IMR-90 (cell line): ENCODE data around the gene CLK3. TPM values are rescaled to one million over a fixed set of nuclear protein-coding genes. Genes with fewer than 3 reads are reported as not detected.

Source experiments
- ATAC-seq: fragments of 200-7000 bp; cut with Tn5 transposase; 2 replicates; pipeline ENCODE4 v1.9.1; 2020; ENCODE audit warnings: low read depth, mild to moderate bottlenecking, moderate library complexity
- BruUV-seq: library from RNA; stranded (reverse); fragments of 400-500 nt; replicated peaks from 2 replicates; lab custom pipeline; 2021; lab: Mats Ljungman, UMichigan
- CTCF ChIA-PET: fragments of 300-600 bp; formaldehyde crosslinking; extraction: SDS; loops from one replicate; lab custom pipeline; 2021; ENCODE audit warnings: antibody characterized with exemption; lab: Yijun Ruan, JAX
- POLR2A ChIA-PET: fragments of 300-600 bp; sonication (Branson Sonifier 250); formaldehyde crosslinking; loops from one replicate; lab custom pipeline; 2022; ENCODE audit warnings: antibody characterized with exemption; ENCODE audit not compliant: unreplicated experiment; lab: Charles Lee
- DNase-seq: peaks from one replicate; pipeline ENCODE4 v3.0.0; 2013
- H2AFZ ChIP-seq: replicated peaks from 2 replicates; pipeline ENCODE3; 2013; ENCODE audit warnings: low read length, mild to moderate bottlenecking; ENCODE audit not compliant: poor library complexity
- H2AK5ac ChIP-seq: 2 replicates; pipeline ENCODE4 v1.6.1; 2013; ENCODE audit warnings: low read depth, low read length, inconsistent platforms
- H2AK9ac ChIP-seq: replicated peaks from 2 replicates; pipeline ENCODE3; 2013; ENCODE audit warnings: mild to moderate bottlenecking, low read depth, low read length, moderate library complexity; ENCODE audit not compliant: poor library complexity
- H2BK120ac ChIP-seq: 2 replicates; pipeline ENCODE4 v1.6.1; 2013; ENCODE audit warnings: low read depth, low read length, inconsistent platforms
- H2BK15ac ChIP-seq: 3 replicates; pipeline ENCODE4 v1.6.1; 2013; ENCODE audit warnings: low read depth, low read length, inconsistent platforms
- H2BK20ac ChIP-seq: 2 replicates; pipeline ENCODE4 v1.6.1; 2013; ENCODE audit warnings: low read depth, mild to moderate bottlenecking, inconsistent platforms, low read length, moderate library complexity
- H2BK5ac ChIP-seq: 2 replicates; pipeline ENCODE4 v1.6.1; 2013; ENCODE audit warnings: mild to moderate bottlenecking, low read depth, low read length, inconsistent platforms; ENCODE audit not compliant: poor library complexity, severe bottlenecking
- H3K14ac ChIP-seq: replicated peaks from 2 replicates; pipeline ENCODE4 v1.6.1; 2013; ENCODE audit warnings: low read depth, low read length, inconsistent platforms
- H3K18ac ChIP-seq: 2 replicates; pipeline ENCODE4 v1.6.1; 2013; ENCODE audit warnings: low read depth, low read length, control low read depth
- H3K23ac ChIP-seq: 2 replicates; pipeline ENCODE4 v1.6.1; 2013; ENCODE audit warnings: low read depth, low read length, inconsistent platforms
- H3K27ac ChIP-seq: 2 replicates; pipeline ENCODE4 v1.5.1; 2013; ENCODE audit warnings: mild to moderate bottlenecking, control low read depth, low read length; ENCODE audit not compliant: insufficient read depth
- H3K27me3 ChIP-seq: 2 replicates; pipeline ENCODE4 v1.6.1; 2013; ENCODE audit warnings: low read length; ENCODE audit not compliant: control insufficient read depth, insufficient read depth
- H3K36me3 ChIP-seq: 2 replicates; pipeline ENCODE4 v1.6.1; 2013; ENCODE audit warnings: low read length, mixed read lengths; ENCODE audit not compliant: control insufficient read depth, insufficient read depth
- H3K4ac ChIP-seq: 2 replicates; pipeline ENCODE4 v1.6.1; 2013; ENCODE audit warnings: low read depth, low read length, inconsistent platforms
- H3K4me1 ChIP-seq: 2 replicates; pipeline ENCODE4 v1.6.1; 2013; ENCODE audit warnings: low read length, mixed read lengths; ENCODE audit not compliant: control insufficient read depth, insufficient read depth
- H3K4me2 ChIP-seq: 2 replicates; pipeline ENCODE4 v1.6.1; 2013; ENCODE audit warnings: low read depth, mild to moderate bottlenecking, control low read depth, low read length, moderate library complexity
- H3K4me3 ChIP-seq: 2 replicates; pipeline ENCODE4 v1.5.1; 2013; ENCODE audit warnings: low read depth, mild to moderate bottlenecking, control low read depth, low read length, moderate library complexity; ENCODE audit not compliant: insufficient read depth
- H3K56ac ChIP-seq: 2 replicates; pipeline ENCODE4 v1.6.1; 2013; ENCODE audit warnings: low read length, inconsistent platforms; ENCODE audit not compliant: insufficient read depth; ENCODE audit errors: extremely low read depth
- H3K79me1 ChIP-seq, 2 experiments: 2 replicates each; pipeline ENCODE4 v1.6.1; 2013; ENCODE audit warnings: low read length in 2 of 2, inconsistent platforms in 1 of 2, low read depth in 1 of 2
- H3K9ac ChIP-seq: 2 replicates; pipeline ENCODE4 v1.6.1; 2013; ENCODE audit warnings: low read depth, low read length, control low read depth
- H3K9me1 ChIP-seq: 2 replicates; pipeline ENCODE4 v1.6.1; 2013; ENCODE audit warnings: low read length, inconsistent platforms; ENCODE audit not compliant: insufficient read depth
- H3K9me3 ChIP-seq: 2 replicates; pipeline ENCODE4 v1.6.1; 2013; ENCODE audit warnings: low read length; ENCODE audit not compliant: control insufficient read depth, insufficient read depth
- H4K20me1 ChIP-seq: 2 replicates; pipeline ENCODE4 v1.6.1; 2013; ENCODE audit warnings: low read length, inconsistent platforms; ENCODE audit not compliant: insufficient read depth
- H4K5ac ChIP-seq: 2 replicates; pipeline ENCODE4 v1.6.1; 2013; ENCODE audit warnings: mild to moderate bottlenecking, low read depth, low read length, control low read depth
- H4K8ac ChIP-seq, 2 experiments: 2 replicates each; pipeline ENCODE4 v1.6.1; 2013; ENCODE audit warnings: low read depth in 2 of 2, low read length in 2 of 2, control low read depth in 1 of 2, inconsistent platforms in 1 of 2
- H4K91ac ChIP-seq: 2 replicates; pipeline ENCODE4 v1.6.1; 2013; ENCODE audit warnings: low read depth, low read length, inconsistent platforms; ENCODE audit not compliant: insufficient read depth
- BHLHE40 ChIP-seq: fragments of 150-350 bp; IDR thresholded peaks from 2 replicates; pipeline ENCODE4 v1.6.1; 2016; ENCODE audit warnings: mild to moderate bottlenecking, low read depth, low read length
- CEBPB ChIP-seq: IDR thresholded peaks from 2 replicates; pipeline ENCODE4 v1.6.1; 2012; ENCODE audit warnings: low read depth, low read length, improper control_type of control experiment
- CHD1 ChIP-seq: IDR thresholded peaks from 2 replicates; pipeline ENCODE4 v1.6.1; 2012; ENCODE audit warnings: low read depth, low read length, improper control_type of control experiment
- MAFK ChIP-seq: IDR thresholded peaks from 2 replicates; pipeline ENCODE4 v1.6.1; 2012; ENCODE audit warnings: low read depth, low read length, improper control_type of control experiment
- MAZ ChIP-seq: IDR thresholded peaks from 2 replicates; pipeline ENCODE4 v1.6.1; 2012; ENCODE audit warnings: low read depth, mild to moderate bottlenecking, low read length, improper control_type of control experiment, moderate library complexity, borderline replicate concordance
- MXI1 ChIP-seq: IDR thresholded peaks from 2 replicates; pipeline ENCODE4 v1.6.1; 2012; ENCODE audit warnings: low read depth, mild to moderate bottlenecking, low read length, moderate library complexity, borderline replicate concordance
- NFE2L2 ChIP-seq: fragments of 150-350 bp; IDR thresholded peaks from 2 replicates; pipeline ENCODE4 v1.6.1; 2016; ENCODE audit warnings: low read depth, mild to moderate bottlenecking, low read length
- RAD21 ChIP-seq: IDR thresholded peaks from 2 replicates; pipeline ENCODE4 v1.6.1; 2012; ENCODE audit warnings: low read length, improper control_type of control experiment
- RCOR1 ChIP-seq: IDR thresholded peaks from 2 replicates; pipeline ENCODE4 v1.6.1; 2012; ENCODE audit warnings: mild to moderate bottlenecking, low read length, improper control_type of control experiment; ENCODE audit not compliant: insufficient replicate concordance
- RFX5 ChIP-seq: IDR thresholded peaks from 2 replicates; pipeline ENCODE4 v1.8.0; 2012; ENCODE audit warnings: low read depth, mild to moderate bottlenecking, low read length, moderate library complexity
- USF2 ChIP-seq: fragments of 150-350 bp; IDR thresholded peaks from 2 replicates; pipeline ENCODE4 v1.6.1; 2017; ENCODE audit warnings: mild to moderate bottlenecking, antibody characterized with exemption, low read length, low read depth
- WGBS, 2 experiments: methylation state at CpG; one replicate each; pipeline versions ENCODE4 v1.1.5 to v1.1.7; 2013; ENCODE audit warnings: missing lambda C conversion rate in 2 of 2; ENCODE audit not compliant: insufficient read length in 1 of 2; ENCODE audit errors: extremely low coverage in 2 of 2; 5-methylcytosine and 5-hydroxymethylcytosine counted together
- dilution Hi-C: fragments of 300-500 bp; cut with HindIII; formaldehyde crosslinking; loops from one replicate; pipeline ENCODE4 v1.14.3; 2018; ENCODE audit warnings: low sequenced_read_pairs; ENCODE audit not compliant: unreplicated experiment
- in situ Hi-C: fragments of 300-500 bp; cut with MboI; formaldehyde crosslinking; loops from 3 replicates; pipeline ENCODE4 v1.14.3; 2019; ENCODE audit warnings: low sequenced_read_pairs, inconsistent platforms, mixed read lengths
- intact Hi-C: fragments of 100-400 bp; cut with micrococcal nuclease; formaldehyde crosslinking; loops from 2 replicates; pipeline ENCODE4 v1.10.0; 2022
- polyA plus RNA-seq, 3 experiments: library from polyadenylated mRNA; depleted of rRNA; stranded (reverse); fragments of >200 nt; gene quantifications; 2 replicates each; pipeline ENCODE4 v1.2.3, GENCODE V29; 2012; ENCODE audit warnings: low replicate concordance in 1 of 3
- total RNA-seq: library from RNA; depleted of rRNA; stranded (reverse); fragments of >200 nt; gene quantifications from 2 replicates; pipeline ENCODE4 v1.2.3, GENCODE V29; 2012
- TF ChIP-seq, protein P1 (sequence below): fragments of 150-350 bp; IDR thresholded peaks from 2 replicates; pipeline ENCODE4 v1.6.1; 2016; ENCODE audit warnings: low read depth, mild to moderate bottlenecking, low read length, moderate library complexity, borderline replicate concordance
- TF ChIP-seq, protein P2 (sequence below): conservative IDR thresholded peaks from 2 replicates; pipeline ENCODE4 v1.5.1; 2012; ENCODE audit warnings: mild to moderate bottlenecking, low read depth, low read length, improper control_type of control experiment

Gene CLK3
- total and polyA plus RNA-seq, 2 of the 4 experiments (the other 2 are of a cell fraction), result 84.7 to 117 TPM

DNA sequence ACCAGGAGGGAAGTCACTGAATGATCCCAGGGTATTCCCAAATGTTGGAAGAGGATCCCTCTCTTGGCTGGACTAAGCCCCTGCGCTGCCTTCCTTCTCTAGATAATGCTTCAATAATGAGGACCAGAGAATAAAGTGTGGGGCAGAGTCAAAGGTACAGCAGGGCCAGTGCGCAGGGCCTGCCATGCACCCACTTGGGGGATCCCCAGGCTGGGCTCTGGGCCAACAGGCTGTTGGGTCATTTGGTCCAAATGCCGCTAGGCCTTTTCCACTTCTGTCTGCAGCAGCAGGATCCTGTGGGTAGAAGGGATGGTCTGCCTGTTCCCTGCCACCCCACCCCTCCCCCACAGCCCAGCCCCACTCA, 5.7 kb upstream of the CLK3 start:
- Histone ChIP-seq H3K14ac (no peak overlapping the region), H2AFZ (no peak overlapping the region), H3K4me1 (peaks cover 2% of the 10 kb centered on the region; the same call in 1 of the 2 replicates), H3K36me3 (no peaks in the 10 kb centered on the region), H4K5ac (no peak overlapping the region), H3K9me3 (no peaks in the 10 kb centered on the region), H2BK15ac (no peak overlapping the region), H3K4me2 (no peak overlapping the region), H3K23ac (no peak overlapping the region), H2AK5ac (no peak overlapping the region), H4K20me1 (no peaks in the 10 kb centered on the region), H4K8ac (no peak overlapping the region), H4K91ac (no peak overlapping the region), H3K4ac (no peak overlapping the region), H3K4me3 (no peak overlapping the region), H3K27ac (no peak overlapping the region), H3K79me1 (no peaks in the 10 kb centered on the region), H3K56ac (no peak overlapping the region), H2BK20ac (no peak overlapping the region), H3K9me1 (no peaks in the 10 kb centered on the region), H3K18ac (no peak overlapping the region), H3K9ac (no peak overlapping the region), H2BK5ac (no peak overlapping the region), H3K27me3 (peaks cover 6% of the 10 kb centered on the region; the same call in 1 of the 2 replicates), H2BK120ac (no peak overlapping the region), H2AK9ac (no peak overlapping the region)
- no peak for TF ChIP-seq RFX5
- no peak for TF ChIP-seq MAFK
- TF ChIP-seq RCOR1, result no peak
- TF ChIP-seq MXI1, result no peak
- TF ChIP-seq, protein P1, sequence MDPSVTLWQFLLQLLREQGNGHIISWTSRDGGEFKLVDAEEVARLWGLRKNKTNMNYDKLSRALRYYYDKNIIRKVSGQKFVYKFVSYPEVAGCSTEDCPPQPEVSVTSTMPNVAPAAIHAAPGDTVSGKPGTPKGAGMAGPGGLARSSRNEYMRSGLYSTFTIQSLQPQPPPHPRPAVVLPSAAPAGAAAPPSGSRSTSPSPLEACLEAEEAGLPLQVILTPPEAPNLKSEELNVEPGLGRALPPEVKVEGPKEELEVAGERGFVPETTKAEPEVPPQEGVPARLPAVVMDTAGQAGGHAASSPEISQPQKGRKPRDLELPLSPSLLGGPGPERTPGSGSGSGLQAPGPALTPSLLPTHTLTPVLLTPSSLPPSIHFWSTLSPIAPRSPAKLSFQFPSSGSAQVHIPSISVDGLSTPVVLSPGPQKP, result no peak
- TF ChIP-seq CHD1, result no peak
- no peak for TF ChIP-seq CEBPB
- TF ChIP-seq, protein P2, sequence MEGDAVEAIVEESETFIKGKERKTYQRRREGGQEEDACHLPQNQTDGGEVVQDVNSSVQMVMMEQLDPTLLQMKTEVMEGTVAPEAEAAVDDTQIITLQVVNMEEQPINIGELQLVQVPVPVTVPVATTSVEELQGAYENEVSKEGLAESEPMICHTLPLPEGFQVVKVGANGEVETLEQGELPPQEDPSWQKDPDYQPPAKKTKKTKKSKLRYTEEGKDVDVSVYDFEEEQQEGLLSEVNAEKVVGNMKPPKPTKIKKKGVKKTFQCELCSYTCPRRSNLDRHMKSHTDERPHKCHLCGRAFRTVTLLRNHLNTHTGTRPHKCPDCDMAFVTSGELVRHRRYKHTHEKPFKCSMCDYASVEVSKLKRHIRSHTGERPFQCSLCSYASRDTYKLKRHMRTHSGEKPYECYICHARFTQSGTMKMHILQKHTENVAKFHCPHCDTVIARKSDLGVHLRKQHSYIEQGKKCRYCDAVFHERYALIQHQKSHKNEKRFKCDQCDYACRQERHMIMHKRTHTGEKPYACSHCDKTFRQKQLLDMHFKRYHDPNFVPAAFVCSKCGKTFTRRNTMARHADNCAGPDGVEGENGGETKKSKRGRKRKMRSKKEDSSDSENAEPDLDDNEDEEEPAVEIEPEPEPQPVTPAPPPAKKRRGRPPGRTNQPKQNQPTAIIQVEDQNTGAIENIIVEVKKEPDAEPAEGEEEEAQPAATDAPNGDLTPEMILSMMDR, result no peak
- no peak for TF ChIP-seq RAD21
- TF ChIP-seq BHLHE40, result no peak
- TF ChIP-seq USF2, result no peak
- no peak for TF ChIP-seq MAZ
- TF ChIP-seq NFE2L2, result no peak
- WGBS, 2 experiments, result no CpG with 5 or more reads among the region's 3 CpGs
- ChIA-PET POLR2A (no interaction called here), CTCF (no interaction called here)
- in situ Hi-C loops, result no loop called here
- no peak for ATAC-seq
- no TSS peak for BruUV-seq
- dilution Hi-C loops, result no loop called here
- intact Hi-C loops, result no loop called here
- no peak for DNase-seq
